CD4-positive, alpha-beta memory T cell (primary cell): ENCODE results near the gene CCDC146. TPM values are rescaled to one million over a fixed set of nuclear protein-coding genes. Genes with fewer than 3 reads are reported as not detected.

Experiments used
- CTCF ChIA-PET: fragments of 350-600 bp; sonication (Branson Sonifier 250); formaldehyde crosslinking; loops from one replicate; lab custom pipeline; 2021; ENCODE audit warnings: inconsistent platforms; ENCODE audit not compliant: partially characterized antibody; lab: Charles Lee
- POLR2A ChIA-PET: fragments of 350-600 bp; sonication (Branson Sonifier 250); formaldehyde crosslinking; loops from one replicate; lab custom pipeline; 2021; ENCODE audit not compliant: partially characterized antibody; lab: Charles Lee
- DNase-seq, 5 donors: peaks; one replicate each; pipeline versions ENCODE4 v3.0.0 to v3.0.0-alpha.2; 2020 to 2022; ENCODE audit warnings: mixed read lengths in 1 of 5
- H3K27ac ChIP-seq: one replicate; pipeline ENCODE4 v1.7.0; 2013; ENCODE audit warnings: low read depth, low read length
- H3K27me3 ChIP-seq: 2 replicates; pipeline ENCODE4 v1.7.0; 2013; ENCODE audit warnings: mild to moderate bottlenecking, low read length, moderate library complexity; ENCODE audit not compliant: insufficient read depth
- H3K36me3 ChIP-seq: 2 replicates; pipeline ENCODE4 v1.7.0; 2013; ENCODE audit warnings: mild to moderate bottlenecking, low read length, moderate library complexity; ENCODE audit not compliant: insufficient read depth
- H3K4me1 ChIP-seq: 2 replicates; pipeline ENCODE4 v1.7.0; 2013; ENCODE audit warnings: mild to moderate bottlenecking, low read length, moderate library complexity; ENCODE audit not compliant: insufficient read depth
- H3K4me3 ChIP-seq, 2 donors: one replicate each; pipeline ENCODE4 v1.7.0; 2013; ENCODE audit warnings: low read length in 2 of 2, mild to moderate bottlenecking in 1 of 2
- H3K9me3 ChIP-seq, 2 donors: one replicate each; pipeline ENCODE4 v1.7.0; 2013; ENCODE audit warnings: low read length in 2 of 2, control low read depth in 1 of 2; ENCODE audit not compliant: control insufficient read depth in 1 of 2
- H3K27ac Mint-ChIP-seq, 7 donors: one replicate each; pipeline ENCODE4 v1.8.0; 2020 to 2021; ENCODE audit warnings: mixed read lengths in 7 of 7, mild to moderate bottlenecking in 6 of 7, inconsistent platforms in 3 of 7, moderate library complexity in 3 of 7
- H3K27me3 Mint-ChIP-seq, 2 donors: one replicate each; pipeline ENCODE4 v1.8.0; 2020 to 2021; ENCODE audit warnings: mixed read lengths in 2 of 2
- H3K36me3 Mint-ChIP-seq, 2 donors: one replicate each; pipeline ENCODE4 v1.8.0; 2020 to 2021; ENCODE audit warnings: mixed read lengths in 2 of 2, inconsistent platforms in 1 of 2, mild to moderate bottlenecking in 1 of 2
- H3K4me1 Mint-ChIP-seq, 4 donors: one replicate each; pipeline ENCODE4 v1.8.0; 2020 to 2021; ENCODE audit warnings: mixed read lengths in 4 of 4, mild to moderate bottlenecking in 1 of 4
- H3K4me3 Mint-ChIP-seq, 8 donors: one replicate each; pipeline ENCODE4 v1.8.0; 2020 to 2021; ENCODE audit warnings: mixed read lengths in 8 of 8, mild to moderate bottlenecking in 7 of 8, moderate library complexity in 6 of 8, inconsistent platforms in 3 of 8
- H3K9me3 Mint-ChIP-seq, 8 donors: one replicate each; pipeline ENCODE4 v1.8.0; 2020 to 2021; ENCODE audit warnings: mixed read lengths in 8 of 8, mild to moderate bottlenecking in 5 of 8, inconsistent platforms in 3 of 8, moderate library complexity in 1 of 8
- intact Hi-C: fragments of 100-400 bp; cut with micrococcal nuclease; formaldehyde crosslinking; loops from one replicate; pipeline ENCODE4 v1.15.1; 2023
- polyA plus RNA-seq, 2 donors: library from polyadenylated mRNA; unstranded; fragments of 300-500 nt; fragmentation: Illumina TruSeq; gene quantifications; one replicate each; pipeline ENCODE4 v1.2.3, GENCODE V29; 2021
- total RNA-seq, 2 experiments: library from RNA; stranded (reverse); gene quantifications; one replicate each; pipeline ENCODE4 v1.2.3, GENCODE V29; 2021

CCDC146 gene
- total and polyA plus RNA-seq, 4 experiments from 2014 or later = 2.5 to 16.0 (median 9.1) TPM

- H3K27ac Mint-ChIP-seq = no peak overlapping the region
- no peaks in the 10 kb centered on the region for H3K9me3 ChIP-seq
- no peak overlapping the region for H3K27ac ChIP-seq
- H3K4me3 ChIP-seq = no peak overlapping the region
- CTCF ChIA-PET = interaction anchor here (0.9 to 3.8 kb wide), 17 partner anchors 8 to 156 kb away, joined by 3 to 26 read pairs (median 7); partner anchors contain the start of genes CCDC146 and FGL2
- peaks cover 4 to 19% of the 10 kb centered on the region in 2 donors for H3K36me3 Mint-ChIP-seq
- H3K9me3 Mint-ChIP-seq = no peaks in the 10 kb centered on the region
- H3K4me1 ChIP-seq = no peaks in the 10 kb centered on the region
- no peaks in the 10 kb centered on the region for H3K27me3 Mint-ChIP-seq
- no peaks in the 10 kb centered on the region for H3K36me3 ChIP-seq
- DNase-seq = no peak
- no peaks in the 10 kb centered on the region for H3K27me3 ChIP-seq
- peaks cover 0 to 4% (median 3%) of the 10 kb centered on the region in 4 donors for H3K4me1 Mint-ChIP-seq
- intact Hi-C loops = loop anchor here (2.0 to 5.0 kb wide), 3 partner anchors 49 to 1067 kb away; partner anchors contain the start of gene FGL2
- no peak overlapping the region for H3K4me3 Mint-ChIP-seq
- POLR2A ChIA-PET = interaction anchor here (1.5 to 2.0 kb wide), 3 partner anchors 46 to 124 kb away, joined by 6 to 10 read pairs (median 10); partner anchors contain the start of genes CCDC146 and FGL2
Measured at GRCh38 chr7:77246026-77246640, 123.7 kb downstream of the CCDC146 start.

DNA sequence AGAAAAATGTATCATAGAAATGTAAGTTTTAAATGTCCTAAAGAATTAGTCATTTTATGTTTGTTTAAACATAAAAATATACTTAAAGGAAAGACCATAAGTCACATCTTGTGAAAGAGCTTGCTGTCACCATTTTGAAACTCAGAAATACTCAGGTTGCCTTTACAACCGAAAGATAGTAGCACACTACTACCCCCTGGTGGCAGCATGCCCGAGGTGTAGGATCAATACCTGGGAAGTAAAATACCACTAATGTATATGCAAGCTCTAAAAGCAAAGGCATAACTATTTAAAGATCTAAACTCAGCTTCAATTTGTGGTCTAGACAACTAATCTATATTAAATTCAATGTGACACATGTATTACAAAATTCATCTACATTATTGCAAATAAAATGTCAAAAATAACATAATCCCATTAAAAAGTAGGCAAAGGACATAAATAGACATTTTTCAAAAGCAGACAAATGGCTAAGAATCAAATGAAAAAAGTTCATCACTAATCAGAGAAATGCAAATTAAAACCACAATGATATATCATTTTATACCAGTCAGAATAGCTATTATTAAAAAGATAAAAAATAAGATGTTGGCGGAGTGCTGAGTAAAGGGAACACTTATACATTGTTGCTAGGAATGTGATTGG, 124.9 kb downstream of the CCDC146 start:
- peak; percentile 78 to 85 (median 80) for DNase-seq
- Mint-ChIP-seq H3K4me3 (no peak overlapping the region), H3K4me1 (peaks cover 0 to 4% (median under 1%) of the 10 kb centered on the region in 4 donors), H3K27me3 (no peaks in the 10 kb centered on the region), H3K27ac (no peak overlapping the region), H3K9me3 (no peaks in the 10 kb centered on the region), H3K36me3 (peaks cover under 1 to 8% of the 10 kb centered on the region in 2 donors)
- no peaks in the 10 kb centered on the region for H3K36me3 ChIP-seq
- no peak overlapping the region for H3K4me3 ChIP-seq
- intact Hi-C loops = loop anchor here (1.0 to 5.0 kb wide), 5 partner anchors 50 to 1069 kb away; partner anchors contain the start of gene FGL2
- POLR2A ChIA-PET = interaction anchor here (1.5 to 2.0 kb wide), 4 partner anchors 47 to 125 kb away, joined by 5 to 10 read pairs (median 8); partner anchors contain the start of genes CCDC146 and FGL2
- H3K27ac ChIP-seq = no peak overlapping the region
- H3K9me3 ChIP-seq = no peaks in the 10 kb centered on the region
- H3K27me3 ChIP-seq = no peaks in the 10 kb centered on the region
- no peaks in the 10 kb centered on the region for H3K4me1 ChIP-seq
- CTCF ChIA-PET = interaction anchor here (0.7 to 3.8 kb wide), 24 partner anchors 8 to 610 kb away, joined by 3 to 26 read pairs (median 6); partner anchors contain the start of genes CCDC146 and FGL2

GRCh38 chr7:77248154-77248553, 125.7 kb downstream of the CCDC146 start:
- H3K4me3 Mint-ChIP-seq = no peak overlapping the region

GRCh38 chr7:77252506-77252905, 130.1 kb downstream of the CCDC146 start:
- H3K27me3 Mint-ChIP-seq = no peaks in the 10 kb centered on the region
- Histone ChIP-seq H3K4me3 (no peak overlapping the region), H3K27ac (no peak overlapping the region), H3K36me3 (no peaks in the 10 kb centered on the region), H3K4me1 (no peaks in the 10 kb centered on the region), H3K27me3 (no peaks in the 10 kb centered on the region), H3K9me3 (no peaks in the 10 kb centered on the region)
- no peak overlapping the region for H3K4me3 Mint-ChIP-seq
- DNase-seq = no peak
- ChIA-PET CTCF (no interaction called here), POLR2A (no interaction called here)
- no peaks in the 10 kb centered on the region for H3K9me3 Mint-ChIP-seq
- intact Hi-C loops = no loop called here
- H3K36me3 Mint-ChIP-seq = peaks cover 0 to 17% of the 10 kb centered on the region in 2 donors
- H3K4me1 Mint-ChIP-seq = no peaks in the 10 kb centered on the region
- H3K27ac Mint-ChIP-seq = no peak overlapping the region

More at GRCh38 chr7:77248154-77248553, 125.7 kb downstream of the CCDC146 start:
- no peak overlapping the region for H3K4me3 ChIP-seq
- Mint-ChIP-seq H3K36me3 (peaks cover 0 to 3% of the 10 kb centered on the region in 2 donors), H3K27ac (no peak overlapping the region), H3K4me1 (peaks cover 0 to 4% (median 0%) of the 10 kb centered on the region in 4 donors), H3K9me3 (no peaks in the 10 kb centered on the region), H3K27me3 (no peaks in the 10 kb centered on the region)
- H3K9me3 ChIP-seq = no peaks in the 10 kb centered on the region
- H3K27ac ChIP-seq = no peak overlapping the region
- no peaks in the 10 kb centered on the region for H3K4me1 ChIP-seq
- H3K27me3 ChIP-seq = no peaks in the 10 kb centered on the region
- ChIA-PET POLR2A (interaction anchor here (1.5 to 2.0 kb wide), 3 partner anchors 84 to 126 kb away, joined by 5 to 10 read pairs (median 6); partner anchors contain the start of gene CCDC146), CTCF (interaction anchor here (1.0 to 3.8 kb wide), 10 partner anchors 10 to 126 kb away, joined by 3 to 26 read pairs (median 14); partner anchors contain the start of gene CCDC146)
- no peaks in the 10 kb centered on the region for H3K36me3 ChIP-seq
- DNase-seq = no peak
- intact Hi-C loops = loop anchor here (5.0 kb wide), 2 partner anchors 51 to 104 kb away; partner anchors contain the start of gene FGL2

GRCh38 chr7:77253151-77253550, 130.7 kb downstream of the CCDC146 start:
- H3K27me3 ChIP-seq = no peaks in the 10 kb centered on the region
- ChIA-PET POLR2A (no interaction called here), CTCF (interaction anchor here (1.2 kb wide), 1 partner anchor 9 kb away, joined by 3 read pairs; no protein-coding TSS in a partner anchor)
- peaks cover 0 to 17% of the 10 kb centered on the region in 2 donors for H3K36me3 Mint-ChIP-seq
- no peaks in the 10 kb centered on the region for H3K4me1 ChIP-seq
- intact Hi-C loops = no loop called here
- no peak overlapping the region for H3K27ac ChIP-seq
- no peak overlapping the region for H3K4me3 ChIP-seq
- H3K9me3 Mint-ChIP-seq = no peaks in the 10 kb centered on the region
- no peak for DNase-seq
- no peaks in the 10 kb centered on the region for H3K36me3 ChIP-seq
- H3K27ac Mint-ChIP-seq = no peak overlapping the region
- H3K27me3 Mint-ChIP-seq = no peaks in the 10 kb centered on the region
- no peak overlapping the region for H3K4me3 Mint-ChIP-seq
- no peaks in the 10 kb centered on the region for H3K4me1 Mint-ChIP-seq
- H3K9me3 ChIP-seq = no peaks in the 10 kb centered on the region

- Mint-ChIP-seq H3K27me3 (no peaks in the 10 kb centered on the region), H3K27ac (no peak overlapping the region), H3K9me3 (no peaks in the 10 kb centered on the region), H3K4me3 (no peak overlapping the region), H3K36me3 (peaks cover 0 to 17% of the 10 kb centered on the region in 2 donors), H3K4me1 (no peaks in the 10 kb centered on the region)
- no peaks in the 10 kb centered on the region for H3K9me3 ChIP-seq
- no peak for DNase-seq
- no peak overlapping the region for H3K27ac ChIP-seq
- H3K27me3 ChIP-seq = no peaks in the 10 kb centered on the region
- H3K4me1 ChIP-seq = no peaks in the 10 kb centered on the region
- POLR2A ChIA-PET = no interaction called here
- CTCF ChIA-PET = interaction anchor here (1.2 to 2.3 kb wide), 2 partner anchors 8 kb away, joined by 3 to 11 read pairs; no protein-coding TSS in a partner anchor
- intact Hi-C loops = no loop called here
- H3K4me3 ChIP-seq = no peak overlapping the region
- H3K36me3 ChIP-seq = no peaks in the 10 kb centered on the region
Measured at GRCh38 chr7:77254429-77254828, 132.0 kb downstream of the CCDC146 start.

DNA sequence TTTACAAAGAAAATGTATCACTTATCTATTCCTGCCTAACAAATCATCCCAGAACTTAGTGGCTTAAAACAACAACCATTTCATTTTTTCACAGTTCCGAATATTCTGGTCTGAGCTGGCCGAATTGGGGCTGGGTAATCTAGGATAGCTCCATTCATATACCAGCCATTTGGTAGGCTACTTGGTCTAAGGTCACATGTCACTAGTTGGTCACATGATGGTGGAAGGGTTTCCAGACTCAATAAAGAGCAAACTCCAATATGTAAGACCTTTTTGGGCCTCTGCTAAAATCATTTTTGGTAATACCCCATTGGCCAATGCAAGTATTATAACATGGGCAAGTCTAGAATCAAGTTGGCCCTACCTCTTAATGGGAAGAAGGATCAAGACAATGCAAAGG, 132.5 kb downstream of the CCDC146 start:
- ChIA-PET POLR2A (no interaction called here), CTCF (interaction anchor here (2.0 to 2.3 kb wide), 2 partner anchors 8 to 11 kb away, joined by 5 to 11 read pairs; no protein-coding TSS in a partner anchor)
- Mint-ChIP-seq H3K4me3 (no peak overlapping the region), H3K4me1 (no peaks in the 10 kb centered on the region), H3K9me3 (no peaks in the 10 kb centered on the region), H3K27me3 (no peaks in the 10 kb centered on the region), H3K36me3 (peaks cover 0 to 17% of the 10 kb centered on the region in 2 donors), H3K27ac (no peak overlapping the region)
- Histone ChIP-seq H3K27me3 (no peaks in the 10 kb centered on the region), H3K9me3 (no peaks in the 10 kb centered on the region), H3K27ac (no peak overlapping the region), H3K36me3 (no peaks in the 10 kb centered on the region), H3K4me3 (no peak overlapping the region), H3K4me1 (no peaks in the 10 kb centered on the region)
- DNase-seq = no peak
- intact Hi-C loops = no loop called here
